CD4-positive, alpha-beta T cell treated with Interleukin-15 for 1 hour (primary cell): ENCODE data around the gene PNPLA8.
"Not testable (repeated sequence)": the region's sequence is repeated elsewhere in the genome, so short reads cannot be mapped to it uniquely, and the experiment has no call there.

Experiments
- DNase-seq: peaks from one replicate; pipeline ENCODE4 v3.0.0-alpha.2; 2020

The PNPLA8 gene

GRCh38 chr7:108467391-108467790 lies 58.5 kb downstream of the PNPLA8 start:
- no peak for DNase-seq

- not testable (repeated sequence) for DNase-seq
Observed at GRCh38 chr7:108466322-108466721, 59.6 kb downstream of the PNPLA8 start.

GRCh38 chr7:108464743-108465142 lies 61.2 kb downstream of the PNPLA8 start:
- no peak for DNase-seq

- DNase-seq, result no peak
Observed at GRCh38 chr7:108463613-108464012, 62.3 kb downstream of the PNPLA8 start.

GRCh38 chr7:108461840-108462239 lies 64.1 kb downstream of the PNPLA8 start:
- DNase-seq, result no peak

DNA sequence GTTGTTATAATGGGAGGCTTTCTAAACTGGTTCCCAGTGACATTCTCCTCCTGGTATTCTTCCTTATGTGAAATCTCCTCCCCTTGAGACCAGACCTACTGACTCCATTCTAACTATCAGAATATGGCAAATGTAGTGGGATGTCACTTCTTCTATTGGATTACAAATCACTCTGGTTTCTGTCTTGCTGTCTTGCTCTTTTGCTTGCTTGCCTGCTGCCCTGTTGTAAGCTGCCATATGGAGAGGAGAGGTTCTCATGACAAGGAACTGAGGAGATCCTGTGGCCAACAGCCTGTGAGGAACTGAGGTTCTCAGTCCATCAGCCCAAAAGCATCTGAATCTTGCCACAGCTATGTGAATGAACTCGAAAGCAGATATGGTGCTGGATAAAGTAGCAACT lies 65.0 kb downstream of the PNPLA8 start:
- no peak for DNase-seq

DNA sequence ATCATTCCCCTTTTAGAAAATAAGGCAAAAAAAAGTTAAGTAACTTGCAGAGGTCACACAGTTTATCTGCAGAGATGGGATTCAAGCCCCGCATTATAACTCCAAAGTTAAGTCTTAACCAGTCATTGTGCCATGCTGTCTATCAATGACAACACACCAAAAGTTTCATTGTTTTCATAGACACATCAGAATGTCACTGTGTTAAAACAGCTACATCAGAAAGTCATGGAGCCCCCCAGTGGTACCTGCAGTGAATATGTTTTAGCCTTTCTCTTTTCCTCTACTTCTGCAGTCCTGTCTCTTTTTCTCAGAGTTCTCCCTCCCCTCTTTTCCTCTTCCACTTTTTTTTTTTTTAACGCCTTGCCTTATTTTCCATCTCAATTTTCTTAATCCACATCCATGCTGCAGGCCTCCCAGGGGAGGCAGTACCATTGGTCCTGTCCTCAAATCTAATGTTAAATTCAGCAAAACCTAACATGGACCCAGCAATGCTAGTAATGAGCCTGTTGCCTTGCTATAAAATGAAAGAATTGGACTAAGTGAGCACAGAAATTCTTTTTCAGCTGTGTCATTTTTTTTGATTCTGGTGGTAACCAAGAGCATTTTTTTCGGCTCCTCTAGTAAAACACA lies 65.9 kb downstream of the PNPLA8 start:
- no peak for DNase-seq

GRCh38 chr7:108457871-108458270 lies 68.1 kb downstream of the PNPLA8 start:
- no peak for DNase-seq

DNA sequence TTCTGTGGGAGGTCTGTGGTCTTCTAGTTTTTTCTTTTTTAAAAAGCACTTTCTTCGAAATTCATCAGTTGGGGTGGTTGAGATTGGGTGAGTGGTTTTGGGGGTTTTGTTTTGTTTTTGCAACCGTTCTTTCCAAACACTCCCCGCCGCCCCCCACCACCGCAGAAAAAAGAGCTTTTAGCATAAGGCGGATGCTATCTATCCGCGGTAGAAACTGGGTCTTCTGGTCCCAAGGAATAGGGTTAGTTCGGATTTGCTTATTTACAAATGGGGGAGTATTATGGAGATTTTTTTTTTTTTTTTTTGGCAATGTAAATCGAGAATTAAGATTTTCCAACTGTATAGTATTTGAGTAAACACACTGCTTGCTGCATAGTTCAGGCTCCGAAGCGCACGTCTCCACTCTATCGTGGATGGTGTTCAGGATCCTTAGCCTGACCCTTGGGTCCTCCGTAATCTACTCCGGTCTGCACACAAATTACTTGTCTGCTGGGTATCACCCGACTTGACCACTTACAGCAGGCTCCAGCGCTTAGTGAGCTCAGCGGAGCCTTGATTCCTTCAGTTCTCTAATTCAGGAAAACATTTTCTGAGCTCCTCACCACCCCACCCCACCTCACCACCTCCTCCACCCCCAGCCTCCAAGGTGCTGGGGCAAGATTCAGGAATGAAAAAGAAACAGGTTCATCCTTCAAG lies 68.9 kb downstream of the PNPLA8 start:
- no peak for DNase-seq

DNA sequence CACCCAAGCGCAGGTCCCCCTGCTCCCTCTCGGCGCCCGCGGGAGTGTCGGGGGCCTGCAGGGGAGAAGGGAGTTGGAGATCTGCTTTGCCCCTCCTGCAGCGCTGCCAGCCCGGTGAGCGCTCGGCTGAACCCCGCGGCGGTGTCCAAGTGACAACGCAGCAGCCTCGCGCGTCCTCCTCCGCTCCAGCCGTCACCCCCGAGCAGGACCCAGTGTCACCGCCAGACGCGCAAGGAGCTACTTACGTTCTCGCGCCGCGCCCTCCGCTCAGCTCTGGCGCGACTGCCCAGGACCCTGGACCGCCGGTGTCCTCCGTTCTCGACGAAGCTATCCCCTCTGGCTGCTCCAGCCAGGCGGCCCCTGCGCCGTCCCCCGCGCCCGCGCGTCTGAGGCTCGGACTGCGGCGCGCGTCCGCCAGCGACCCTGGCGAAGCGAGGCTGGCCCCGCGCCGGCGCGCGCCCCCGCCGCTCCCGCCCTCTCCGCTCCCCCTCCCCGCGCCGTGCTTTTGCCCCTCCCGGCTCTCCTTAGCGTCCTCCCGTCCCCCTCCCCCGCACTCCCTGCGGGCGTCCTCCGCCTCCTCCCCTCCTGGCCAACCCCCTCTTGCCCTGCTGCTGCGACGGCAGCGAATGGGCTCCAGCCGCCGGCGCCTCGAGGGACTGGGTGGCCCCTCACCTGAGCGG lies 69.8 kb downstream of the PNPLA8 start, which contains the start of gene NRCAM:
NRCAM (minus strand) TSS at position 439 of the 680 bp plus-strand sequence. CDS start 216,372 bp downstream, outside the sequence.
- peak; percentile 30 for DNase-seq

GRCh38 chr7:108455551-108455997 lies 70.4 kb downstream of the PNPLA8 start:
- DNase-seq, result no peak

DNA sequence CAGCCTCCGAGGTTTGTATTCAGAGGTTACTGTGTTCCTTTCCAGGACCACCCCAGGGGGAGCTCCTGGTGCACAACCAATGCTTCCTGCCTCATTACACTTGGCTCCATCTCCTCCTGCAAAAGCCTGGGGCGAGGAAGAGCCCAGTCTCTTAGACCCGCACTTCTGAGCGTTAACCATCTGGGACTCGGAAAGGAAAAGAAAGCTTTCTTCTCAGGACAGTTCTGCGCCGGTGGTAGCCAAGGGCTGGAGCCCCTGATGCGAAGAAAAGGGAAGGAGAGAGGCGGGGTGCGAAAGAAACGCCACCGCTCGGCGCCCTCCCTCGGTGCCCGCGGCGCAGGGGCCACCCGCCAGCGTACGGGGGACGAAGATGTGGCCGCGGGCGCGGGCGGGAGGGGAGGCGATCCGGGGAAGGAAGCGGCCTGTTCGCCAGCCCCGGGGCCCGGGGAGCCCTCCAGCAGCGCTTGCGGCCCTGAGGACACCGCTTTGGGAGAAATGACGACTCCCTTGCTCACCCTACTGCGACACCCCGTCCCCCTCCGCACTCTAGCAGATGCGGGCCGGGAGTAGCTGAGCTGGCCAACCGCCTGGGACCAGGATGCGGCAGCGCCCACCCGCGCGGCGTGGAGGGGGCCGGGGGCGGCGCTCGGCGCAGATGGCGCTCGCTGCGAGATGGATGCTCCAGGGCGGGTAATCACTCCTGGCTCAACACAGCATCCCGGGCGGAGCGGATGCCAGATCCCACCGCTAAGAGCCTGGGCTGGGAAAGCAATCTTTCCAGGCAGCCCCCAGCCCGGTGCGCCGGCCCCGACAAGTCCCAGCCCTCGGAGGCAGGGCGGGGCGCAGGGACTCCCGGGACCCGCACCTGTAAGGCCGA lies 71.0 kb downstream of the PNPLA8 start:
- no peak for DNase-seq

- no peak for DNase-seq
Observed at GRCh38 chr7:108454317-108454673, 71.6 kb downstream of the PNPLA8 start.

DNA sequence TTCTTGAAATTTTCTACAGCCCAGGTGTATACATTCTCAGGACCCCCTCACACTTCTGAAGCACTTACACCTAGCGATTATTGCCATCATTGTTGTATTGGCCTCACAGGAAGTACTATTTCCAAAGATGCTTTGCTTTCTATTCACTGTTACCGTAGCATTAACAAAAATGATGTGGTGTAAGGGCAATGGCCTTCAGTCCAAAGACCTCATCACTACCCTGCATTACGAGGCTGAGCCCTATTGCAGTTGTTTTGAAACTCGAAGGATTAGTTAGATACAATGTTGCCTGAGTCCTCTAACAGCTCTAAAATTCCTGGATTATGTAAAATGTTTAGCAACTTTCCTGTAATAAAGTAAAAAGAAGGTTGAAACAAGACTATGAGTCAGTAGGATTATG lies 72.6 kb downstream of the PNPLA8 start:
- no peak for DNase-seq

DNA sequence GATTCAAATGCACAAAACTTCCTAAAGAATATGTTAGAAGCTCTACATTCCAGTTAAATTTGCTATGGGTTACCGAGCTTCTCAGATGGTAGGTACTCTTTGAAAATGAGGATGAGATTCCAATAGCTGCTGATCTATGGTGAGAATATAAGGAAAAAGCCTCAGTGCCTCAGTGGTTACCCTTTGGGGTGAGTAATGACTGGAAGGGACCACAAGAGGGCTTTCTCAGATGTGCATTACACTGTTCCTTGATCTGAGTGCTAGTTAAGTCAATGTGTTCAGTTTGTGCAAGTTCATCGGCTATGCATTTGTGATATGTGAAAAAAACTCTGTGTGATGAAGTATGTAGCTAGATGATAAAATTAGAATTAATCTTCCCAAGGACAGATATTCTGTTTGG lies 73.2 kb downstream of the PNPLA8 start:
- DNase-seq, result no peak

GRCh38 chr7:108451296-108451848 lies 74.6 kb downstream of the PNPLA8 start:
- no peak for DNase-seq

- no peak for DNase-seq
Observed at GRCh38 chr7:108450160-108450559, 75.8 kb downstream of the PNPLA8 start.

DNA sequence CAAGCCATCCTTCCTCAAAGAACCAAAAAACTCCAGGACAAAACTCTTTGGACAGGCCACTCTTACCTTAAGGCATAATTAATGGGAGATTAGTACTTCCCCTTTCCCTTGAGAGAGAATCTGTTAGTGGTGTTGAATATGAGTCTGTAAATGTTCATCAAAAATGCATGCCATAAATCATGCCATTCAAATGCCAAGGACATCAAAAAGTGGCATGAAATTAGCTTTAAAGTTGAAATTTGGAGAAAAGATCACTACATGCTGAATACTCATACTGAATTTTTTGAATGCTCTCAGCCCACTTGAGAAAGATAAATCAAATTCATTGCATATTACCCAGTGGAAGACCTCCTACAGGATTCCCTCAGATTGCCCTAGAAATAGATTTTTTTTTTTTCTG lies 76.4 kb downstream of the PNPLA8 start:
- no peak for DNase-seq

GRCh38 chr7:108448584-108449505 lies 77.1 kb downstream of the PNPLA8 start:
- DNase-seq, result no peak

DNA sequence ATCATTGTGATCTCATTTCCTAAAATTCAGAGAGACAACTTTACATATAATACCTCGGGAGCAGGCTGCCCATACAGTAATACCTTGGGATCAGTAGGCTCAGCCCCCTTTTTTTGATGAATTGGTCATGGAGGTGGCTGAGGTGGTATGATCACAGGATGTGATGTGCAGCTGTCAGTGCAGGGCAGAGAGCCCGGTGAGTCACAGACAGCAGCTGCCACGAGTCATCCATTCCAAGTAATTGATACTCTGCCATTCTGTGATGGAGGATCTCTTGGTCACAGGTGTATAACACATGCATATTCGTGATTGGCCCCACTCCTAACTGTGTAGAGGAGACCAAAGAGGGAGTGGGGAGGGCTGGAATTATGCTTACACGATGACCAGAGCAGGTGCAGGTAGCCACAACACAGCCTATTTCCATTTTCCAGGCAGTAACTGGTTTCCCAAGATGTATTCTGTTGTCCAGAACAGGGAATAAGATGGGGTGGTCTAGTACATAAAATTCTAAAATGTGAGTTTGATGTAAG lies 83.8 kb downstream of the PNPLA8 start:
- no peak for DNase-seq

DNA sequence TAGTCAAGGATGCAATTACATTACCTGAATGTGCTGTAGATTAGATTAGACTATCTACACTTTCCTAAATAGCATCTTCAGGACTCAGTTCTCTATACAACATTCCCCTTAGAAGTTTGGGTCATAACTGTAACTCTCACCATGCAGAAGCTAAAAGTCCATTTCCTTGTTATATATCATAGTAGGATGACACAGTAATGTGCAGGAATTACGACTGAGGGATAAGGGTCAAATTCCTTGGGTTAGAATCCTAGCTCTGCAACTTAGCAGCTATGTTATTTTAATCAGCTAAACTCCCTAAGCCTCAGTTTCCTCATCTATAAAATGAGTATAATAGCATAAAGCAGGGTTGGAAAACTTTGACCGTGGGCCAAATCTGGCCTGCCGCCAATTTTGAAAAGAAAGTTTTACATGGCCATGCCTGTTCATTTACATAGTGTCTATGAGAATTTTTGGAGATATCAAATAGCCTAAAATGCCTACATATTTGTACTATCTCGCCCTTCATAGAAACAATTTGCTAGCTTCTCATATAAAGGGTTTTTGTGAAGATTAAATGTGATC lies 84.5 kb downstream of the PNPLA8 start:
- DNase-seq, result no peak
